HFFc6 (cell line): ENCODE measurements around the gene MTFR1L. TPM values are rescaled to one million over a fixed set of nuclear protein-coding genes. Genes with fewer than 3 reads are reported as not detected.

Experiments
- DNase-seq: peaks from one replicate; pipeline ENCODE4 v3.0.0-alpha.2; 2018
- H3K27ac Mint-ChIP-seq: 2 replicates; pipeline ENCODE4 v1.8.0; 2020; ENCODE audit warnings: mild to moderate bottlenecking, mixed read lengths
- H3K27me3 Mint-ChIP-seq: 2 replicates; pipeline ENCODE4 v1.8.0; 2021; ENCODE audit warnings: mild to moderate bottlenecking, moderate library complexity, mixed read lengths; ENCODE audit not compliant: insufficient read depth
- H3K36me3 Mint-ChIP-seq: 2 replicates; pipeline ENCODE4 v1.8.0; 2021; ENCODE audit warnings: low read depth, mixed read lengths
- H3K4me1 Mint-ChIP-seq: 2 replicates; pipeline ENCODE4 v1.8.0; 2020; ENCODE audit warnings: low read depth, mixed read lengths
- H3K4me3 Mint-ChIP-seq: 2 replicates; pipeline ENCODE4 v1.8.0; 2020; ENCODE audit warnings: mild to moderate bottlenecking, moderate library complexity, mixed read lengths
- H3K9me3 Mint-ChIP-seq: 2 replicates; pipeline ENCODE4 v1.8.0; 2020; ENCODE audit warnings: mild to moderate bottlenecking, mixed read lengths
- total RNA-seq, 6 experiments: library from RNA; stranded (reverse); fragmentation: NEBNext Ultra II Directional; extraction: Animal tissue kit (Norgen Biotek cat#: 25700); gene quantifications; 2 replicates in 1 of 6; 3 replicates in 5 of 6; pipeline ENCODE4 v1.2.3, GENCODE V29; 2021
- TF ChIP-seq, protein P1 (sequence below): fragments of 200-600 bp; sonication (generic); IDR thresholded peaks from 2 replicates; pipeline ENCODE4 v1.5.0; 2021; ENCODE audit warnings: antibody characterized with exemption, mild to moderate bottlenecking

Gene MTFR1L
- total RNA-seq, 6 experiments from 2014 or later, result 52.4 to 69.1 (median 59.1) TPM

- DNase-seq, result peak; percentile 54
- TF ChIP-seq, protein P1, sequence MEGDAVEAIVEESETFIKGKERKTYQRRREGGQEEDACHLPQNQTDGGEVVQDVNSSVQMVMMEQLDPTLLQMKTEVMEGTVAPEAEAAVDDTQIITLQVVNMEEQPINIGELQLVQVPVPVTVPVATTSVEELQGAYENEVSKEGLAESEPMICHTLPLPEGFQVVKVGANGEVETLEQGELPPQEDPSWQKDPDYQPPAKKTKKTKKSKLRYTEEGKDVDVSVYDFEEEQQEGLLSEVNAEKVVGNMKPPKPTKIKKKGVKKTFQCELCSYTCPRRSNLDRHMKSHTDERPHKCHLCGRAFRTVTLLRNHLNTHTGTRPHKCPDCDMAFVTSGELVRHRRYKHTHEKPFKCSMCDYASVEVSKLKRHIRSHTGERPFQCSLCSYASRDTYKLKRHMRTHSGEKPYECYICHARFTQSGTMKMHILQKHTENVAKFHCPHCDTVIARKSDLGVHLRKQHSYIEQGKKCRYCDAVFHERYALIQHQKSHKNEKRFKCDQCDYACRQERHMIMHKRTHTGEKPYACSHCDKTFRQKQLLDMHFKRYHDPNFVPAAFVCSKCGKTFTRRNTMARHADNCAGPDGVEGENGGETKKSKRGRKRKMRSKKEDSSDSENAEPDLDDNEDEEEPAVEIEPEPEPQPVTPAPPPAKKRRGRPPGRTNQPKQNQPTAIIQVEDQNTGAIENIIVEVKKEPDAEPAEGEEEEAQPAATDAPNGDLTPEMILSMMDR, result no peak
- Mint-ChIP-seq H3K27me3 (peaks cover 2% of the 10 kb centered on the region), H3K4me3 (peak overlapping the region; percentile 94), H3K36me3 (no peaks in the 10 kb centered on the region; the same call in 1 of the 2 replicates), H3K4me1 (peaks cover 41% of the 10 kb centered on the region), H3K27ac (peak overlapping the region; percentile 91), H3K9me3 (no peaks in the 10 kb centered on the region)
Measured at GRCh38 chr1:25820247-25821111, 725 bp downstream of the MTFR1L start.

DNA sequence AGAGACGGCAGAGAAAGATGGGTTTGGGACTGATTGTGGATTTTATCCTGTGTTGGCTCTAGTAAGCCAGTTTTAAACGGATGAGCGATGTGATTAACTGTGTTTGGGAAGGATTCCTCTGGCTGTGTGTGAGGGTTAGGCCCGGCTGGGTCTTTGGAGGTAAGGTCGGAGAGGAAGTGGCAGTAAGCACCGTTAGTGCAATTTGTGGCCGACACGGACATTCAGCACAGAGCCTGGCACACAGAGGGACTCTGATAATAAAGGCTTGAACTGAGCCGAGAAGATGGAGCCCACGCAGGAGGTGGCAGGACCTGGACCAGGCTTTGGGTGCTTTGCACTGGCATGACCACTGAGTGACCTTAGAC is 1.3 kb downstream of the MTFR1L start:
- peak overlapping the region; percentile 82 for H3K27ac Mint-ChIP-seq

GRCh38 chr1:25821630-25822091 is 1.9 kb downstream of the MTFR1L start:
- DNase-seq, result peak; percentile 32
- peaks cover 41% of the 10 kb centered on the region for H3K4me1 Mint-ChIP-seq
- H3K9me3 Mint-ChIP-seq, result no peaks in the 10 kb centered on the region
- TF ChIP-seq, protein P1, result no peak
- peak overlapping the region; percentile 82 for H3K27ac Mint-ChIP-seq
- peak overlapping the region; percentile 94 for H3K4me3 Mint-ChIP-seq
- peaks cover 4% of the 10 kb centered on the region; the same call in 1 of the 2 replicates for H3K36me3 Mint-ChIP-seq
- peaks cover 2% of the 10 kb centered on the region for H3K27me3 Mint-ChIP-seq

More for the DNA sequence above, 1.3 kb downstream of the MTFR1L start:
- Mint-ChIP-seq H3K9me3 (no peaks in the 10 kb centered on the region), H3K4me3 (peak overlapping the region; percentile 94), H3K27me3 (peaks cover 2% of the 10 kb centered on the region), H3K4me1 (peaks cover 41% of the 10 kb centered on the region), H3K36me3 (peaks cover 1% of the 10 kb centered on the region; the same call in 1 of the 2 replicates)
- TF ChIP-seq, protein P1, result no peak
- no peak for DNase-seq

DNA sequence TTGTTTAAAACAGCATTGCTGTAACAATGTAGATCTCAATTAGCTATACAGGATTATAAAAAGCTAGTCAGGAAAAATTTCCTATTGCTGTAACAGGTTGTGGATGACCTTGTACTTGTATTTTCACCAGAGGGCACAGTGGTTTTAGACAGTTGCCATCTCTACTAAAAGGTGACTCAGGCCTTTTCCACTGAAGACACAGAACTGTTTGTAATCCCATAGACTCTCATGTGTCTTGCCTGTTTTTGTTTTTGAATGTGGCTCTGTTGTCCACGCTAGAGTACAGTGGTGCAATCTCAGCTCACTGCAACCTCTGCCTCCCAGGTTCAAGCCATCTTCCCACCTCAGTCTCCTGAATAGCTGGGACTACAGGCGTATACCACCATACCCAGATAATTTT is 5.9 kb downstream of the MTFR1L start:
- no peaks in the 10 kb centered on the region; the same call in 1 of the 2 replicates for H3K27me3 Mint-ChIP-seq
- peaks cover 18% of the 10 kb centered on the region for H3K4me1 Mint-ChIP-seq
- peak overlapping the region; percentile 49; the same call in 1 of the 2 replicates for H3K27ac Mint-ChIP-seq
- peaks cover 15% of the 10 kb centered on the region for H3K36me3 Mint-ChIP-seq
- no peak for DNase-seq
- H3K9me3 Mint-ChIP-seq, result no peaks in the 10 kb centered on the region
- H3K4me3 Mint-ChIP-seq, result no peak overlapping the region
- TF ChIP-seq, protein P1, result no peak

DNA sequence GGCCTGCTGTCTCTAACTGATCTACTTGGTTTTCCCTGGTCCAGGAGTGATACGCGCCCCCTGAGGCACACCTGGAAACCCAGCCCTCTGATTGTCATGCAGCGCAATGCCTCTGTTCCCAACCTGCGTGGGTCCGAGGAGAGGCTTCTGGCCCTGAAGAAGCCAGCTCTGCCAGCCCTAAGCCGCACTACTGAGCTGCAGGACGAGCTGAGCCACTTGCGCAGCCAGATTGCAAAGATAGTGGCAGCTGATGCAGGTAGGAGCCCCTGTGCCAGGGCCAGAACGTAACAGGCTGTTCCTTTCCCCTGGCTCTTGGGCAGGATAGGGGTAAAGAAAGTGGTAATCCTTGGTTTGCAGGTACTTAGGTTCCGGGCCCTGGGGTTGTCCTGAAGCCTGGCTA is 6.8 kb downstream of the MTFR1L start:
- TF ChIP-seq, protein P1, result no peak
- H3K4me3 Mint-ChIP-seq, result no peak overlapping the region
- H3K4me1 Mint-ChIP-seq, result peaks cover 8% of the 10 kb centered on the region
- no peaks in the 10 kb centered on the region for H3K9me3 Mint-ChIP-seq
- no peaks in the 10 kb centered on the region; the same call in 1 of the 2 replicates for H3K27me3 Mint-ChIP-seq
- no peak for DNase-seq
- H3K36me3 Mint-ChIP-seq, result peaks cover 15% of the 10 kb centered on the region
- H3K27ac Mint-ChIP-seq, result no peak overlapping the region
